ENCODE results near the gene LAMA2. TPM values are rescaled to one million over a fixed set of nuclear protein-coding genes. Genes with fewer than 3 reads are reported as not detected.

LAMA2 gene
- polyA plus RNA-seq, 1 of the 3 experiments (the other 2 are of a cell fraction), result 0.92 TPM

- Histone ChIP-seq H3F3A (replicated peaks; ENCODE audit: insufficient read depth) (no peaks in the 10 kb centered on the region), H2AFZ (ENCODE audit: low read depth) (no peak overlapping the region), H3K4me3 (ENCODE audit: low read depth in 2 of 2, low read length in 1 of 2) (no peak overlapping the region), H4K20me1 (ENCODE audit: insufficient read depth) (no peaks in the 10 kb centered on the region), H3K9me3 (no peaks in the 10 kb centered on the region), H3K79me2 (ENCODE audit: insufficient read depth) (no peaks in the 10 kb centered on the region), H3K27ac (ENCODE audit: low read depth in 2 of 2, low read length in 1 of 2) (no peak overlapping the region), H3K9me2 (no peaks in the 10 kb centered on the region), H3K27me3 (ENCODE audit: insufficient read depth) (peaks cover 15% of the 10 kb centered on the region), H3K9ac (no peak overlapping the region), H3K4me2 (no peak overlapping the region), H3K36me3 (replicated peaks in 1 of 2; ENCODE audit: control insufficient read depth in 1 of 2, insufficient read depth in 2 of 2, low read length in 1 of 2) (no peaks in the 10 kb centered on the region), H3K4me1 (ENCODE audit: control insufficient read depth in 1 of 2, insufficient read depth in 2 of 2, low read depth in 1 of 2, low read length in 1 of 2) (no peaks in the 10 kb centered on the region)
- 3% methylated on average over 1 of the region's 1 CpG for WGBS (ENCODE audit: low lambda C conversion rate)
- DNase-seq, result no peak
- TF ChIP-seq, protein P1, sequence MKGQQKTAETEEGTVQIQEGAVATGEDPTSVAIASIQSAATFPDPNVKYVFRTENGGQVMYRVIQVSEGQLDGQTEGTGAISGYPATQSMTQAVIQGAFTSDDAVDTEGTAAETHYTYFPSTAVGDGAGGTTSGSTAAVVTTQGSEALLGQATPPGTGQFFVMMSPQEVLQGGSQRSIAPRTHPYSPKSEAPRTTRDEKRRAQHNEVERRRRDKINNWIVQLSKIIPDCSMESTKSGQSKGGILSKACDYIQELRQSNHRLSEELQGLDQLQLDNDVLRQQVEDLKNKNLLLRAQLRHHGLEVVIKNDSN (IDR thresholded peaks at IDR 0.05; ENCODE audit: borderline replicate concordance, low read depth), result no peak
- no peak for TF ChIP-seq GABPA (IDR thresholded peaks at IDR 0.05; ENCODE audit: low read depth)
- no peak for TF ChIP-seq YY1 (IDR thresholded peaks at IDR 0.05; ENCODE audit: low read depth)
- no peak for TF ChIP-seq FOSL2 (IDR thresholded peaks at IDR 0.05; ENCODE audit: borderline replicate concordance, low read depth)
- TF ChIP-seq, protein P2, sequence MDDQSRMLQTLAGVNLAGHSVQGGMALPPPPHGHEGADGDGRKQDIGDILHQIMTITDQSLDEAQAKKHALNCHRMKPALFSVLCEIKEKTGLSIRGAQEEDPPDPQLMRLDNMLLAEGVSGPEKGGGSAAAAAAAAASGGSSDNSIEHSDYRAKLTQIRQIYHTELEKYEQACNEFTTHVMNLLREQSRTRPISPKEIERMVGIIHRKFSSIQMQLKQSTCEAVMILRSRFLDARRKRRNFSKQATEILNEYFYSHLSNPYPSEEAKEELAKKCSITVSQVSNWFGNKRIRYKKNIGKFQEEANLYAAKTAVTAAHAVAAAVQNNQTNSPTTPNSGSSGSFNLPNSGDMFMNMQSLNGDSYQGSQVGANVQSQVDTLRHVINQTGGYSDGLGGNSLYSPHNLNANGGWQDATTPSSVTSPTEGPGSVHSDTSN (IDR thresholded peaks at IDR 0.05), result no peak
- no peak for TF ChIP-seq MAX (IDR thresholded peaks at IDR 0.05; ENCODE audit: low read depth)
- no peak for TF ChIP-seq CTCF (IDR thresholded peaks at IDR 0.05)
- no peak for TF ChIP-seq MXI1 (IDR thresholded peaks at IDR 0.05; ENCODE audit: low read depth, low read length)
- TF ChIP-seq EP300 (IDR thresholded peaks at IDR 0.05; ENCODE audit: borderline replicate concordance in 1 of 2, low read depth in 1 of 2, low read length in 1 of 2), result no peak
- no peak for TF ChIP-seq NRF1 (IDR thresholded peaks at IDR 0.05; ENCODE audit: low read depth, low read length)
- TF ChIP-seq MEF2A (IDR thresholded peaks at IDR 0.05; ENCODE audit: borderline replicate concordance, low read depth), result no peak
- no peak for TF ChIP-seq REST (IDR thresholded peaks at IDR 0.05; ENCODE audit: low read depth, low read length)
- TF ChIP-seq FOXJ3 (CRISPR knock-in tag; IDR thresholded peaks at IDR 0.05), result no peak
- no peak for TF ChIP-seq RXRA (IDR thresholded peaks at IDR 0.05; ENCODE audit: borderline replicate concordance, low read depth)
- no peak for TF ChIP-seq IRF3 (IDR thresholded peaks at IDR 0.05; ENCODE audit: low read depth, low read length)
- ChIA-PET CTCF (no interaction called here), POLR2A (no interaction called here)
These were observed 393.5 kb downstream of the LAMA2 start for GRCh38 chr6:129276461-129276860.

All from SK-N-SH (cell line).